Liver (tissue), 3 donors: ENCODE data around the gene SLC36A1.

Experiments
- CTCF ChIP-seq: fragments of 150-350 bp; IDR thresholded peaks from 2 replicates; pipeline ENCODE4 v1.5.1; 2017; ENCODE audit warnings: improper control_type of control experiment, low read depth, low read length; ENCODE audit not compliant: missing input control
- FOXA2 ChIP-seq: IDR thresholded peaks from 2 replicates; pipeline ENCODE4 v1.6.1; 2016; ENCODE audit warnings: antibody characterized with exemption
- JUND ChIP-seq, 2 donors: IDR thresholded peaks; 2 replicates each; pipeline ENCODE4 v1.6.1; 2016; ENCODE audit warnings: antibody characterized with exemption in 2 of 2
- MAX ChIP-seq: IDR thresholded peaks from 2 replicates; pipeline ENCODE4 v1.6.1; 2016; ENCODE audit warnings: antibody characterized with exemption
- RAD21 ChIP-seq, 2 donors: IDR thresholded peaks; 2 replicates each; pipeline ENCODE4 v1.6.1; 2016; ENCODE audit warnings: antibody characterized with exemption in 2 of 2, mild to moderate bottlenecking in 2 of 2
- RXRA ChIP-seq, 2 donors: IDR thresholded peaks; 2 replicates each; pipeline ENCODE4 v1.6.1; 2017 to 2018; ENCODE audit warnings: antibody characterized with exemption in 2 of 2, mild to moderate bottlenecking in 1 of 2
- TAF1 ChIP-seq: conservative IDR thresholded peaks from 2 replicates; pipeline ENCODE4 v1.6.1; 2016; ENCODE audit warnings: antibody characterized with exemption, mild to moderate bottlenecking
- donor health status: healthy.
- donor health status: healthy.

- no peak for TF ChIP-seq CTCF
- no peak for TF ChIP-seq JUND (IDR thresholded peaks at IDR 0.05)
- no peak for TF ChIP-seq MAX
- TF ChIP-seq TAF1, result no peak
- no peak for TF ChIP-seq FOXA2
- no peak for TF ChIP-seq RAD21 (IDR thresholded peaks at IDR 0.05)
- no peak for TF ChIP-seq RXRA (IDR thresholded peaks at IDR 0.05)
Measured at GRCh38 chr5:151456321-151456940, 9.0 kb downstream of the SLC36A1 start.
